HepG2 (cell line): Measurements from ENCODE around the gene BPIFB2. TPM values are rescaled to one million over a fixed set of nuclear protein-coding genes. Genes with fewer than 3 reads are reported as not detected.

ENCODE experiments used
- AKAP8 ChIP-seq: sonication (generic); formaldehyde crosslinking; IDR thresholded peaks from 2 replicates; pipeline ENCODE4 v1.5.1; 2020; ENCODE audit warnings: mild to moderate bottlenecking, missing genetic modification reagents
- FOSL1 ChIP-seq: sonication (generic); formaldehyde crosslinking; IDR thresholded peaks from 2 replicates; pipeline ENCODE4 v1.9.0; 2021; ENCODE audit warnings: missing genetic modification reagents, borderline replicate concordance
- MEIS2 ChIP-seq: sonication (generic); formaldehyde crosslinking; IDR thresholded peaks from 2 replicates; pipeline ENCODE4 v1.9.0; 2021; ENCODE audit warnings: mild to moderate bottlenecking, missing genetic modification reagents
- NAIF1 ChIP-seq: sonication (generic); formaldehyde crosslinking; IDR thresholded peaks from 2 replicates; pipeline ENCODE4 v1.5.0; 2020; ENCODE audit warnings: mild to moderate bottlenecking, missing genetic modification reagents, borderline replicate concordance
- NFYB ChIP-seq: sonication (generic); formaldehyde crosslinking; IDR thresholded peaks from 2 replicates; pipeline ENCODE4 v1.4.0; 2020; ENCODE audit warnings: missing genetic modification reagents
- SOX5 ChIP-seq: IDR thresholded peaks from 2 replicates; pipeline ENCODE4 v1.6.1; 2016; ENCODE audit warnings: borderline replicate concordance
- TEAD2 ChIP-seq: sonication (generic); formaldehyde crosslinking; IDR thresholded peaks from 2 replicates; pipeline ENCODE4 v1.9.0; 2021; ENCODE audit warnings: missing genetic modification reagents
- ZBTB7B ChIP-seq: sonication (generic); formaldehyde crosslinking; IDR thresholded peaks from 2 replicates; pipeline ENCODE4 v1.4.0; 2020; ENCODE audit warnings: missing genetic modification reagents
- ZNF296 ChIP-seq: sonication (generic); formaldehyde crosslinking; conservative IDR thresholded peaks from 2 replicates; pipeline ENCODE4 v1.5.0; 2020; ENCODE audit warnings: mild to moderate bottlenecking, missing genetic modification reagents
- ZNF30 ChIP-seq: sonication (generic); formaldehyde crosslinking; IDR thresholded peaks from 2 replicates; pipeline ENCODE4 v1.5.0; 2020; ENCODE audit warnings: mild to moderate bottlenecking, missing genetic modification reagents
- ZNF546 ChIP-seq: sonication (generic); formaldehyde crosslinking; conservative IDR thresholded peaks from 2 replicates; pipeline ENCODE4 v1.8.1; 2023; ENCODE audit warnings: mild to moderate bottlenecking, missing genetic modification reagents
- ZNF556 ChIP-seq: sonication (generic); formaldehyde crosslinking; IDR thresholded peaks from 2 replicates; pipeline ENCODE4 v1.4.0; 2020; ENCODE audit warnings: mild to moderate bottlenecking, missing genetic modification reagents, borderline replicate concordance
- ZNF780A ChIP-seq: sonication (generic); formaldehyde crosslinking; IDR thresholded peaks from 2 replicates; pipeline ENCODE4 v1.8.0; 2022; ENCODE audit warnings: mild to moderate bottlenecking, missing genetic modification reagents, moderate library complexity
- ZNF790 ChIP-seq: sonication (generic); formaldehyde crosslinking; IDR thresholded peaks from 2 replicates; pipeline ENCODE4 v1.8.0; 2022; ENCODE audit warnings: missing genetic modification reagents, mild to moderate bottlenecking, borderline replicate concordance
- polyA plus RNA-seq, 8 experiments: library from polyadenylated mRNA; depleted of rRNA in 3 of 8; stranded (reverse) in 7 of 8; unstranded in 1 of 8; fragments of >200 nt; fragmentation: Illumina TruSeq in 4 of 8; extraction: Trizol in 4 of 8; gene quantifications; 2 replicates each; pipeline versions ENCODE4 v1.2.1 to v1.2.3, GENCODE V29; 2011 to 2016; ENCODE audit warnings: low read depth in 4 of 8, missing spikeins in 1 of 8, mixed read lengths in 1 of 8; ENCODE audit not compliant: insufficient read depth in 1 of 8
- total RNA-seq, 5 experiments: library from RNA; depleted of rRNA; stranded (reverse); fragments of >200 nt; fragmentation: Illumina TruSeq; extraction: Trizol; gene quantifications; 2 replicates each; pipeline ENCODE4 v1.2.3, GENCODE V29; 2016; ENCODE audit warnings: low read depth in 1 of 5
- TF ChIP-seq, protein P1 (sequence below): sonication (generic); formaldehyde crosslinking; IDR thresholded peaks from 2 replicates; pipeline ENCODE4 v1.9.0; 2022; ENCODE audit warnings: missing genetic modification reagents, mild to moderate bottlenecking, borderline replicate concordance
- TF ChIP-seq, protein P2 (sequence below), 2 experiments: sonication (generic) in 1 of 2; formaldehyde crosslinking in 1 of 2; IDR thresholded peaks; 2 replicates each; pipeline versions ENCODE4 v1.5.1 to v1.6.1; 2011 to 2020; ENCODE audit warnings: borderline replicate concordance in 1 of 2, low read depth in 1 of 2, low read length in 1 of 2, mild to moderate bottlenecking in 1 of 2, missing genetic modification reagents in 1 of 2, moderate library complexity in 1 of 2
- TF ChIP-seq, protein P3 (sequence below), 2 experiments: IDR thresholded peaks; 2 replicates each; pipeline ENCODE4 v1.6.1; 2011 to 2012; ENCODE audit warnings: low read length in 2 of 2, borderline replicate concordance in 1 of 2, low read depth in 1 of 2, mild to moderate bottlenecking in 1 of 2, moderate library complexity in 1 of 2

The BPIFB2 gene
- total and polyA plus RNA-seq, 2 of the 13 experiments (the other 11 are each of a cell fraction or from before 2014, with no cell fraction given), result 54.5 to 902 TPM

DNA sequence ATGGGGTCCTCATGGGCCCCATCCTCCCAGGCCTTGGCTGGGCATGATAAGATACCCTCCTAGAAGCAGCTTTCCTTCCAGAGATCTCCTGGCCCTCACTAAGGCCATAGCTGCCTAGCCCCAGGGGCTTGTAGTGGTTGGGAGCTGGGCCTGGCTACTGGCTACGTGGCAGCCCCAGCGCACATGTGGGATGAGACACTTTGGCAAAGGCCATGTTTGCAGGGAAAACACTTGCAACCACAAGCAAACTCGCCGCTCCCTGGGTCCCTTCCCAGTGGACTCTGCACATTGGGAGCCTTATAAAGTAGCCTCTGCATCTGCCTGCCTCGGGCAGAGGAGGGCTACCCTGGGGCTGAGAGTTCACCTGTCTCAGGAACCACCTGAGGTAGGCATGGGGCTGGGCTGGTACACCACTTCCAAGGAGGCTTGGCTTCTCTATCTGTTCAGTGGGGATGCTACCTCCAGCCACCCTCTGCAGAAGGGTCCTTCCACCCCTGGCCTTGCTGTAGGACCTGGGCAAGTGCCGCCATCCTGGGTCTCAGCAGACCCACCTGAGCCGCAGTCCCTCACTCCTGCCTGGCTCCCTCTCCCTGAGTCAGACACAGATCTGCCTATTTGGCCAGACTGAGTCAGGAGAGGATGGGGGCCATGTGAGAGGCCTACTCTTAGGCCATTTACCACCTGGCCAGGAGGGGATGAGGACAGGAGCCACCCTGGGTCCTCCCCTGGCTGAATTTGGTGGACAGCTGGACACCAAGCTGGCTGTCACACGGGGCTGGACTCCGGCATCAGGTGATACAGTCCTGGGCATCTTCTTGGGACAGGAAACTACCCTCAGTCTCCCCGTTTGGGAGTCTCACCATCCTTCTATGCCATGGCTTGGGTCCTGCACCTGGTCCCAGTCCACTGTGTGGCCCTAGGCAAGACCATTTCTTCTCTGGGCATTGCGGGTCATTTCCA is at the start of gene BPIFB2 (continued):
- TF ChIP-seq ZBTB7B (CRISPR knock-in tag) (peak; percentile 96; the same call in 1 of the 2 replicates), ZNF780A (no peak), NAIF1 (no peak), SOX5 (CRISPR knock-in tag) (peak; percentile 72), TEAD2 (CRISPR knock-in tag) (no peak), ZNF556 (CRISPR knock-in tag) (no peak; the same call in 1 of the 2 replicates), ZNF790 (CRISPR knock-in tag) (no peak), AKAP8 (CRISPR knock-in tag) (peak; percentile 88), ZNF546 (CRISPR knock-in tag) (no peak; the same call in 1 of the 2 replicates), ZNF30 (CRISPR knock-in tag) (no peak; the same call in 1 of the 2 replicates), MEIS2 (peak; percentile 69), FOSL1 (CRISPR knock-in tag) (no peak), ZNF296 (CRISPR knock-in tag) (peak; percentile 76; the same call in 1 of the 2 replicates), NFYB (CRISPR knock-in tag) (peak; percentile 61)
- TF ChIP-seq, protein P1, sequence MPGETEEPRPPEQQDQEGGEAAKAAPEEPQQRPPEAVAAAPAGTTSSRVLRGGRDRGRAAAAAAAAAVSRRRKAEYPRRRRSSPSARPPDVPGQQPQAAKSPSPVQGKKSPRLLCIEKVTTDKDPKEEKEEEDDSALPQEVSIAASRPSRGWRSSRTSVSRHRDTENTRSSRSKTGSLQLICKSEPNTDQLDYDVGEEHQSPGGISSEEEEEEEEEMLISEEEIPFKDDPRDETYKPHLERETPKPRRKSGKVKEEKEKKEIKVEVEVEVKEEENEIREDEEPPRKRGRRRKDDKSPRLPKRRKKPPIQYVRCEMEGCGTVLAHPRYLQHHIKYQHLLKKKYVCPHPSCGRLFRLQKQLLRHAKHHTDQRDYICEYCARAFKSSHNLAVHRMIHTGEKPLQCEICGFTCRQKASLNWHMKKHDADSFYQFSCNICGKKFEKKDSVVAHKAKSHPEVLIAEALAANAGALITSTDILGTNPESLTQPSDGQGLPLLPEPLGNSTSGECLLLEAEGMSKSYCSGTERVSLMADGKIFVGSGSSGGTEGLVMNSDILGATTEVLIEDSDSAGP (CRISPR knock-in tag), result peak; percentile 30
- TF ChIP-seq, protein P2, sequence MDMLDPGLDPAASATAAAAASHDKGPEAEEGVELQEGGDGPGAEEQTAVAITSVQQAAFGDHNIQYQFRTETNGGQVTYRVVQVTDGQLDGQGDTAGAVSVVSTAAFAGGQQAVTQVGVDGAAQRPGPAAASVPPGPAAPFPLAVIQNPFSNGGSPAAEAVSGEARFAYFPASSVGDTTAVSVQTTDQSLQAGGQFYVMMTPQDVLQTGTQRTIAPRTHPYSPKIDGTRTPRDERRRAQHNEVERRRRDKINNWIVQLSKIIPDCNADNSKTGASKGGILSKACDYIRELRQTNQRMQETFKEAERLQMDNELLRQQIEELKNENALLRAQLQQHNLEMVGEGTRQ (IDR thresholded peaks at IDR 0.05; ENCODE audit: low read depth, low read length), result no peak
- TF ChIP-seq, protein P2 (CRISPR knock-in tag; IDR thresholded peaks at IDR 0.05; ENCODE audit: borderline replicate concordance), result no peak
- TF ChIP-seq, protein P3, sequence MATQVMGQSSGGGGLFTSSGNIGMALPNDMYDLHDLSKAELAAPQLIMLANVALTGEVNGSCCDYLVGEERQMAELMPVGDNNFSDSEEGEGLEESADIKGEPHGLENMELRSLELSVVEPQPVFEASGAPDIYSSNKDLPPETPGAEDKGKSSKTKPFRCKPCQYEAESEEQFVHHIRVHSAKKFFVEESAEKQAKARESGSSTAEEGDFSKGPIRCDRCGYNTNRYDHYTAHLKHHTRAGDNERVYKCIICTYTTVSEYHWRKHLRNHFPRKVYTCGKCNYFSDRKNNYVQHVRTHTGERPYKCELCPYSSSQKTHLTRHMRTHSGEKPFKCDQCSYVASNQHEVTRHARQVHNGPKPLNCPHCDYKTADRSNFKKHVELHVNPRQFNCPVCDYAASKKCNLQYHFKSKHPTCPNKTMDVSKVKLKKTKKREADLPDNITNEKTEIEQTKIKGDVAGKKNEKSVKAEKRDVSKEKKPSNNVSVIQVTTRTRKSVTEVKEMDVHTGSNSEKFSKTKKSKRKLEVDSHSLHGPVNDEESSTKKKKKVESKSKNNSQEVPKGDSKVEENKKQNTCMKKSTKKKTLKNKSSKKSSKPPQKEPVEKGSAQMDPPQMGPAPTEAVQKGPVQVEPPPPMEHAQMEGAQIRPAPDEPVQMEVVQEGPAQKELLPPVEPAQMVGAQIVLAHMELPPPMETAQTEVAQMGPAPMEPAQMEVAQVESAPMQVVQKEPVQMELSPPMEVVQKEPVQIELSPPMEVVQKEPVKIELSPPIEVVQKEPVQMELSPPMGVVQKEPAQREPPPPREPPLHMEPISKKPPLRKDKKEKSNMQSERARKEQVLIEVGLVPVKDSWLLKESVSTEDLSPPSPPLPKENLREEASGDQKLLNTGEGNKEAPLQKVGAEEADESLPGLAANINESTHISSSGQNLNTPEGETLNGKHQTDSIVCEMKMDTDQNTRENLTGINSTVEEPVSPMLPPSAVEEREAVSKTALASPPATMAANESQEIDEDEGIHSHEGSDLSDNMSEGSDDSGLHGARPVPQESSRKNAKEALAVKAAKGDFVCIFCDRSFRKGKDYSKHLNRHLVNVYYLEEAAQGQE (IDR thresholded peaks at IDR 0.05; ENCODE audit: borderline replicate concordance in 1 of 2, low read depth in 1 of 2, low read length in 2 of 2), result peak in 1 of 2 experiments; percentile 65; a peak in 2 of 4 replicates
